Liver (tissue), 3 donors: ENCODE measurements around the gene TMEM163.

Experiments
- CTCF ChIP-seq: fragments of 150-350 bp; IDR thresholded peaks from 2 replicates; pipeline ENCODE4 v1.5.1; 2017; ENCODE audit warnings: improper control_type of control experiment, low read depth, low read length; ENCODE audit not compliant: missing input control
- GABPA ChIP-seq, 2 donors: IDR thresholded peaks in 1 of 2; conservative IDR thresholded peaks in 1 of 2; 2 replicates each; pipeline ENCODE4 v1.6.1; 2016; ENCODE audit warnings: antibody characterized with exemption in 2 of 2, mild to moderate bottlenecking in 1 of 2, moderate library complexity in 1 of 2
- donor health status: healthy.
- donor health status: healthy.

- TF ChIP-seq CTCF, result no peak
- no peak for TF ChIP-seq GABPA (IDR thresholded peaks at IDR 0.05 in 1 of 2, conservative IDR thresholded peaks at IDR 0.05 in 1 of 2)
Observed at GRCh38 chr2:134623796-134624195, 95.0 kb downstream of the TMEM163 start.
